ENCODE data around the gene AKR1A1.
"Not testable (repeated sequence)": the region's sequence is repeated elsewhere in the genome, so short reads cannot be mapped to it uniquely, and the experiment has no call there.

The AKR1A1 gene

GRCh38 chr1:45596765-45597164 is 46.1 kb downstream of the AKR1A1 start:
- peaks cover 15% of the 10 kb centered on the region for H3K4me1 ChIP-seq
- H3K27me3 ChIP-seq (ENCODE audit: low read depth); DNase-seq (ENCODE audit: low spot score in 2 of 2); H3K4me3 ChIP-seq; in situ Hi-C loops (cut with MboI; ENCODE audit: low sequenced_read_pairs); H3K9me3 ChIP-seq: not testable (repeated sequence)
- H3K36me3 ChIP-seq (replicated peaks) = peaks cover 52% of the 10 kb centered on the region

- no peak overlapping the region for H3K4me3 ChIP-seq
- H3K4me1 ChIP-seq = peaks cover 8% of the 10 kb centered on the region
- no peaks in the 10 kb centered on the region for H3K27me3 ChIP-seq (ENCODE audit: low read depth)
- DNase-seq (ENCODE audit: low spot score in 2 of 2) = no peak
- H3K9me3 ChIP-seq = no peaks in the 10 kb centered on the region
- H3K36me3 ChIP-seq (replicated peaks) = peaks cover 73% of the 10 kb centered on the region
- in situ Hi-C loops (cut with MboI; ENCODE audit: low sequenced_read_pairs) = no loop called here
Measured at GRCh38 chr1:45604239-45604638, 53.6 kb downstream of the AKR1A1 start.

- Histone ChIP-seq H3K4me1 (no peaks in the 10 kb centered on the region), H3K4me3 (no peak overlapping the region), H3K9me3 (no peaks in the 10 kb centered on the region), H3K27me3 (ENCODE audit: low read depth) (no peaks in the 10 kb centered on the region), H3K36me3 (replicated peaks) (peaks cover 83% of the 10 kb centered on the region)
- DNase-seq (ENCODE audit: low spot score in 2 of 2) = no peak
- in situ Hi-C loops (cut with MboI; ENCODE audit: low sequenced_read_pairs) = no loop called here
Measured at GRCh38 chr1:45607404-45608074, 56.9 kb downstream of the AKR1A1 start.

GRCh38 chr1:45608175-45609156 is 57.8 kb downstream of the AKR1A1 start:
- Histone ChIP-seq H3K27me3 (ENCODE audit: low read depth) (no peaks in the 10 kb centered on the region), H3K4me3 (no peak overlapping the region), H3K9me3 (no peaks in the 10 kb centered on the region), H3K4me1 (no peaks in the 10 kb centered on the region), H3K36me3 (replicated peaks) (peaks cover 84% of the 10 kb centered on the region)
- no peak for DNase-seq (ENCODE audit: low spot score in 2 of 2)
- in situ Hi-C loops (cut with MboI; ENCODE audit: low sequenced_read_pairs) = no loop called here

- Histone ChIP-seq H3K36me3 (replicated peaks) (peaks cover 87% of the 10 kb centered on the region), H3K4me3 (no peak overlapping the region)
Measured at GRCh38 chr1:45610589-45611226, 60.1 kb downstream of the AKR1A1 start.

GRCh38 chr1:45612941-45613579 is 62.4 kb downstream of the AKR1A1 start:
- in situ Hi-C loops (cut with MboI; ENCODE audit: low sequenced_read_pairs) = no loop called here
- H3K27me3 ChIP-seq (ENCODE audit: low read depth) = no peaks in the 10 kb centered on the region
- no peak overlapping the region for H3K4me3 ChIP-seq
- no peaks in the 10 kb centered on the region for H3K4me1 ChIP-seq
- DNase-seq (ENCODE audit: low spot score in 2 of 2) = no peak
- H3K9me3 ChIP-seq = no peaks in the 10 kb centered on the region
- H3K36me3 ChIP-seq (replicated peaks) = peaks cover 88% of the 10 kb centered on the region

More at GRCh38 chr1:45610589-45611226, 60.1 kb downstream of the AKR1A1 start:
- DNase-seq (ENCODE audit: low spot score in 2 of 2) = no peak
- H3K27me3 ChIP-seq (ENCODE audit: low read depth) = no peaks in the 10 kb centered on the region
- in situ Hi-C loops (cut with MboI; ENCODE audit: low sequenced_read_pairs) = no loop called here
- H3K4me1 ChIP-seq = no peaks in the 10 kb centered on the region
- no peaks in the 10 kb centered on the region for H3K9me3 ChIP-seq

GRCh38 chr1:45615885-45616284 is 65.3 kb downstream of the AKR1A1 start:
- in situ Hi-C loops (cut with MboI; ENCODE audit: low sequenced_read_pairs) = no loop called here

GRCh38 chr1:45617618-45618017 is 67.0 kb downstream of the AKR1A1 start:
- Histone ChIP-seq H3K4me1 (no peaks in the 10 kb centered on the region), H3K27me3 (ENCODE audit: low read depth) (no peaks in the 10 kb centered on the region), H3K9me3 (no peaks in the 10 kb centered on the region), H3K36me3 (replicated peaks) (peaks cover 76% of the 10 kb centered on the region), H3K4me3 (no peak overlapping the region)
- no peak for DNase-seq (ENCODE audit: low spot score in 2 of 2)
- in situ Hi-C loops (cut with MboI; ENCODE audit: low sequenced_read_pairs) = no loop called here

More at GRCh38 chr1:45615885-45616284, 65.3 kb downstream of the AKR1A1 start:
- Histone ChIP-seq H3K36me3 (replicated peaks) (peaks cover 83% of the 10 kb centered on the region), H3K27me3 (ENCODE audit: low read depth) (no peaks in the 10 kb centered on the region), H3K4me3 (no peak overlapping the region), H3K9me3 (no peaks in the 10 kb centered on the region), H3K4me1 (no peaks in the 10 kb centered on the region)
- no peak for DNase-seq (ENCODE audit: low spot score in 2 of 2)

- Histone ChIP-seq H3K4me3 (no peak overlapping the region), H3K4me1 (no peaks in the 10 kb centered on the region), H3K9me3 (no peaks in the 10 kb centered on the region), H3K36me3 (replicated peaks) (peaks cover 66% of the 10 kb centered on the region), H3K27me3 (ENCODE audit: low read depth) (no peaks in the 10 kb centered on the region)
- in situ Hi-C loops (cut with MboI; ENCODE audit: low sequenced_read_pairs) = no loop called here
- no peak for DNase-seq (ENCODE audit: low spot score in 2 of 2)
Measured at GRCh38 chr1:45619149-45619921, 68.7 kb downstream of the AKR1A1 start.
